Measurements from ENCODE around the gene TTYH1. TPM values are rescaled to one million over a fixed set of nuclear protein-coding genes. Genes with fewer than 3 reads are reported as not detected.

The TTYH1 gene
- total and polyA plus RNA-seq, 2 of the 4 experiments (the other 2 are of a cell fraction), result not detected

GRCh38 chr19:54451331-54451871, 36.1 kb downstream of the TTYH1 start:
- Histone ChIP-seq H2AK5ac (ENCODE audit: low read depth, low read length) (no peak overlapping the region), H2AFZ (replicated peaks; ENCODE audit: low read length, poor library complexity) (no peak overlapping the region), H2BK5ac (ENCODE audit: low read depth, low read length, poor library complexity, severe bottlenecking) (no peak overlapping the region), H3K79me1 (ENCODE audit: low read depth in 1 of 2, low read length in 2 of 2) (peaks cover 25 to 69% of the 10 kb centered on the region in 2 experiments), H3K18ac (ENCODE audit: low read depth, low read length) (no peak overlapping the region), H2BK120ac (ENCODE audit: low read depth, low read length) (no peak overlapping the region), H3K9ac (ENCODE audit: low read depth, low read length) (no peak overlapping the region), H4K91ac (ENCODE audit: insufficient read depth, low read depth, low read length) (no peak overlapping the region), H3K9me3 (ENCODE audit: control insufficient read depth, insufficient read depth, low read length) (no peaks in the 10 kb centered on the region), H3K27me3 (ENCODE audit: control insufficient read depth, insufficient read depth, low read length) (no peaks in the 10 kb centered on the region), H3K9me1 (ENCODE audit: insufficient read depth, low read length) (peaks cover 6% of the 10 kb centered on the region; the same call in 1 of the 2 replicates), H3K27ac (ENCODE audit: insufficient read depth, low read length) (0 out of 2 replicates have a peak overlapping the region, but pooled peaks have one; percentile 15), H3K14ac (replicated peaks; ENCODE audit: low read depth, low read length) (no peak overlapping the region), H2BK15ac (ENCODE audit: low read depth, low read length) (no peak overlapping the region), H3K36me3 (ENCODE audit: control insufficient read depth, insufficient read depth, low read length) (peaks cover 55% of the 10 kb centered on the region), H3K23ac (ENCODE audit: low read depth, low read length) (no peak overlapping the region), H3K4me1 (ENCODE audit: control insufficient read depth, insufficient read depth, low read length) (peaks cover 6% of the 10 kb centered on the region), H2AK9ac (replicated peaks; ENCODE audit: low read depth, low read length, poor library complexity) (no peak overlapping the region), H3K4me2 (ENCODE audit: low read depth, low read length) (no peak overlapping the region; the same call in 1 of the 2 replicates), H4K5ac (ENCODE audit: low read depth, low read length) (no peak overlapping the region), H3K4me3 (ENCODE audit: insufficient read depth, low read depth, low read length) (no peak overlapping the region), H4K20me1 (ENCODE audit: insufficient read depth, low read length) (peaks cover 73% of the 10 kb centered on the region), H3K4ac (ENCODE audit: low read depth, low read length) (no peak overlapping the region), H3K56ac (ENCODE audit: extremely low read depth, insufficient read depth, low read length) (no peak overlapping the region), H2BK20ac (ENCODE audit: low read depth, low read length) (no peak overlapping the region), H4K8ac (ENCODE audit: low read depth in 2 of 2, low read length in 2 of 2) (no peak overlapping the region)
- ChIA-PET POLR2A (ENCODE audit: unreplicated experiment) (no interaction called here), CTCF (no interaction called here)
- dilution Hi-C loops (cut with HindIII; ENCODE audit: low sequenced_read_pairs, unreplicated experiment), result no loop called here
- no TSS peak for BruUV-seq (replicated peaks)
- intact Hi-C loops (cut with micrococcal nuclease), result no loop called here
- TF ChIP-seq MAFK (IDR thresholded peaks at IDR 0.05; ENCODE audit: low read depth, low read length) (peak; percentile 56), USF2 (IDR thresholded peaks at IDR 0.05; ENCODE audit: low read depth, low read length) (no peak)
- in situ Hi-C loops (cut with MboI; ENCODE audit: low sequenced_read_pairs), result loop anchor here (10.0 to 25.0 kb wide), 6 partner anchors 247 to 1686 kb away; partner anchors contain the start of genes NAT14, NDUFA3, OSCAR and PRPF31
- ATAC-seq (ENCODE audit: low read depth), result no peak
- WGBS, 2 experiments (ENCODE audit: extremely low coverage in 2 of 2, insufficient read length in 1 of 2), result 100% methylated on average over 1 of the region's 9 CpGs; no CpG with 5 or more reads in 1 of the 2 experiments
- DNase-seq, result no peak

Measured in IMR-90 (cell line).